ENCODE data around the gene MAPK10.
A peak's percentile ranks its signal among the peaks of the same experiment; 100 is the strongest.

MAPK10 gene

DNA sequence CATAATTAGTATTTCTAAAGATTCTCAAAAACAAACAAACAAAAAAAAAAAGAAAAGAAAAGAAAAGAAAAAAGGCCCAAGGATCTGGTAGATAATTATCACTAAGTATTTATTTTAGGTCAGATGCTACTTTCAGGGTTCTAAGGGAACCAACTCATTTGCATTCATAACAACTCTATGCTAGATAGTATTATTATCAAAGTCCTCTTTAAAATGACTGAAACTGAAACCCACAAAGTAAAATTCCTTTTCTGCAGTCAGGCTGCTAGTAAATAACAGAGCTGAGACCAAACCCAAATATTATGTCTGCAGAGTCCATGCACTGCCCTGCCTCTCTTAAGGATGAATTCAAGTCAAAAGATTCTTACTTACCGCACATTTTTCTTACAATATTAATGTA is 38.3 kb upstream of the MAPK10 start:
- Histone ChIP-seq H2AFZ (ENCODE audit: low read depth) (0 out of 2 replicates have a peak overlapping the region, but pooled peaks have one; percentile 17), H3K36me3 (ENCODE audit: insufficient read depth) (no peaks in the 10 kb centered on the region), H3K4me3 (IDR thresholded peaks at IDR 0.05; ENCODE audit: insufficient read depth, low read depth, low read length) (no peak overlapping the region), H3K79me2 (ENCODE audit: insufficient read depth, low read depth) (no peaks in the 10 kb centered on the region), H4K20me1 (ENCODE audit: insufficient read depth) (no peaks in the 10 kb centered on the region), H3K4me1 (ENCODE audit: low read depth, poor library complexity, severe bottlenecking) (peaks cover 41% of the 10 kb centered on the region), H3K9ac (no peak overlapping the region), H3K27me3 (ENCODE audit: insufficient read depth, low read depth) (no peaks in the 10 kb centered on the region), H3K27ac (peak overlapping the region; percentile 54), H3K4me2 (peak overlapping the region; percentile 67)
- TF ChIP-seq, protein P1, sequence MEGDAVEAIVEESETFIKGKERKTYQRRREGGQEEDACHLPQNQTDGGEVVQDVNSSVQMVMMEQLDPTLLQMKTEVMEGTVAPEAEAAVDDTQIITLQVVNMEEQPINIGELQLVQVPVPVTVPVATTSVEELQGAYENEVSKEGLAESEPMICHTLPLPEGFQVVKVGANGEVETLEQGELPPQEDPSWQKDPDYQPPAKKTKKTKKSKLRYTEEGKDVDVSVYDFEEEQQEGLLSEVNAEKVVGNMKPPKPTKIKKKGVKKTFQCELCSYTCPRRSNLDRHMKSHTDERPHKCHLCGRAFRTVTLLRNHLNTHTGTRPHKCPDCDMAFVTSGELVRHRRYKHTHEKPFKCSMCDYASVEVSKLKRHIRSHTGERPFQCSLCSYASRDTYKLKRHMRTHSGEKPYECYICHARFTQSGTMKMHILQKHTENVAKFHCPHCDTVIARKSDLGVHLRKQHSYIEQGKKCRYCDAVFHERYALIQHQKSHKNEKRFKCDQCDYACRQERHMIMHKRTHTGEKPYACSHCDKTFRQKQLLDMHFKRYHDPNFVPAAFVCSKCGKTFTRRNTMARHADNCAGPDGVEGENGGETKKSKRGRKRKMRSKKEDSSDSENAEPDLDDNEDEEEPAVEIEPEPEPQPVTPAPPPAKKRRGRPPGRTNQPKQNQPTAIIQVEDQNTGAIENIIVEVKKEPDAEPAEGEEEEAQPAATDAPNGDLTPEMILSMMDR (conservative IDR thresholded peaks at IDR 0.05; ENCODE audit: low read depth, low read length), result no peak

DNA sequence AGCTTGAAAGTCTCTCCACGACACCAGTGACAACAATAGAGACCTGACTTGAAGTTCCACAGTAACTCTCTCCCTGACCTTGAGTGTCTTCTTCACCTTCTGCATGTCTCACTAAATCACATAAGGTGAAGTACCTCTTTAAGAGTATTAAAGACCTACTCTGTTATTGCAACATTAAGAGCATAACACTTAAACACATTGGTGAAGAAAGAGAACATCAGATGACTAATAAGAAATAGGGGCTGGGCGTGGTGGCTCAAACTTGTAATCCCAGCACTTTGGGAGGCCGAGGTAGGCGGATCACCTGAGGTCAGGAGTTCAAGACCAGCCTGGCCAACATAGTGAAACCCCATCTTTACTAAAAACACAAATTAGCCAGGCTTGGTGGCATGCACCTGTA is 33.9 kb upstream of the MAPK10 start:
- Histone ChIP-seq H3K9ac (no peak overlapping the region), H3K4me3 (IDR thresholded peaks at IDR 0.05; ENCODE audit: insufficient read depth, low read depth, low read length) (no peak overlapping the region), H4K20me1 (ENCODE audit: insufficient read depth) (no peaks in the 10 kb centered on the region), H3K27ac (no peak overlapping the region), H3K79me2 (ENCODE audit: insufficient read depth, low read depth) (no peaks in the 10 kb centered on the region), H3K36me3 (ENCODE audit: insufficient read depth) (no peaks in the 10 kb centered on the region), H3K4me2 (no peak overlapping the region), H3K27me3 (ENCODE audit: insufficient read depth, low read depth) (no peaks in the 10 kb centered on the region), H3K4me1 (ENCODE audit: low read depth, poor library complexity, severe bottlenecking) (peaks cover 21% of the 10 kb centered on the region), H2AFZ (ENCODE audit: low read depth) (no peak overlapping the region)
- TF ChIP-seq, protein P1 (conservative IDR thresholded peaks at IDR 0.05; ENCODE audit: low read depth, low read length), result no peak

DNA sequence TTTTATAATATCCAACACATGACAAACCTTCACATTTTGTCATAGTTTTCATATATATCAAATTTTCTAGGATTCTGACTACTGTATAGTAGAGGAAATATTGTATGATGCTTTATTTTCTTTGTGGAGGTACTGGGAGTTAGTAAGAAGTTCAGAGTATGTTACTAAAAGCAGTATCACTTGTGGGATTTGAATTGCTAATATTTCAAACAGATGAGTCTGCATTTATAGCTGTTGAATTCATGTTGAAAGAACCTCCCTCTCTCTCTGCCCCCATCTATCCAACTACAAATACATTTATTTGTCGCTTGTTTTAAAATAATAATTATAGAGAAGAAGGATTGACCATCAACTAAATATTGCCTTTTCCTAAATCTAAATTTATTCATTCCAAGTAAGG is 29.8 kb upstream of the MAPK10 start:
- no peak overlapping the region for H2AFZ ChIP-seq (ENCODE audit: low read depth)
- no peaks in the 10 kb centered on the region for H3K27me3 ChIP-seq (ENCODE audit: insufficient read depth, low read depth)
- H3K9ac ChIP-seq, result no peak overlapping the region
- H3K27ac ChIP-seq, result no peak overlapping the region
- H3K36me3 ChIP-seq (ENCODE audit: insufficient read depth), result no peaks in the 10 kb centered on the region
- H3K4me2 ChIP-seq, result no peak overlapping the region
- H3K4me1 ChIP-seq (ENCODE audit: low read depth, poor library complexity, severe bottlenecking), result no peaks in the 10 kb centered on the region
- no peaks in the 10 kb centered on the region for H4K20me1 ChIP-seq (ENCODE audit: insufficient read depth)
- H3K79me2 ChIP-seq (ENCODE audit: insufficient read depth, low read depth), result no peaks in the 10 kb centered on the region
- H3K4me3 ChIP-seq (IDR thresholded peaks at IDR 0.05; ENCODE audit: insufficient read depth, low read depth, low read length), result no peak overlapping the region
- TF ChIP-seq, protein P1 (conservative IDR thresholded peaks at IDR 0.05; ENCODE audit: low read depth, low read length), result no peak

DNA sequence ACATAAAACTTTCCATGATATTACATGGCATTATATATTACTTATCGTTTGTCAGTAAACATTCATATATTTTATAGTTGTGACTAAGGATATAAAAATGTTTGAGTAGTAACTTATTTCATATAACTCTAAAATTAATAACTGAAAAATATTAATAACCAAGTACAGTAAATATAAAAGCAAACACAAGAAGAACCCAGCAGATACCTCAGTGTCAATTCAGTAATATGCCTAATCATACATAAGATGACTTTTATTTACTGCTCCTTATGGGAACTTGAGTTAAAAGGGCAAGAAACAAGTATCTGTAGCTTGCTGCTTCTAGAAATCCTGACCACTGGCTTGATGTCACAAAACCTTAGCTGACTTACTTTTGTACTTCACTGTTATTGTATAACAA is 28.4 kb upstream of the MAPK10 start:
- H2AFZ ChIP-seq (ENCODE audit: low read depth), result no peak overlapping the region
- H3K27me3 ChIP-seq (ENCODE audit: insufficient read depth, low read depth), result no peaks in the 10 kb centered on the region
- no peaks in the 10 kb centered on the region for H3K79me2 ChIP-seq (ENCODE audit: insufficient read depth, low read depth)
- H3K9ac ChIP-seq, result no peak overlapping the region
- no peaks in the 10 kb centered on the region for H3K4me1 ChIP-seq (ENCODE audit: low read depth, poor library complexity, severe bottlenecking)
- no peak overlapping the region for H3K27ac ChIP-seq
- TF ChIP-seq, protein P1 (conservative IDR thresholded peaks at IDR 0.05; ENCODE audit: low read depth, low read length), result no peak
- H3K4me3 ChIP-seq (IDR thresholded peaks at IDR 0.05; ENCODE audit: insufficient read depth, low read depth, low read length), result no peak overlapping the region
- no peaks in the 10 kb centered on the region for H4K20me1 ChIP-seq (ENCODE audit: insufficient read depth)
- no peaks in the 10 kb centered on the region for H3K36me3 ChIP-seq (ENCODE audit: insufficient read depth)
- no peak overlapping the region for H3K4me2 ChIP-seq
